ENCODE measurements around the gene DYNC1I1. TPM values are rescaled to one million over a fixed set of nuclear protein-coding genes. Genes with fewer than 3 reads are reported as not detected.

DYNC1I1 gene
- total and polyA plus RNA-seq, 2 of the 4 experiments (the other 2 are of a cell fraction): under 0.01 to 0.15 TPM

DNA sequence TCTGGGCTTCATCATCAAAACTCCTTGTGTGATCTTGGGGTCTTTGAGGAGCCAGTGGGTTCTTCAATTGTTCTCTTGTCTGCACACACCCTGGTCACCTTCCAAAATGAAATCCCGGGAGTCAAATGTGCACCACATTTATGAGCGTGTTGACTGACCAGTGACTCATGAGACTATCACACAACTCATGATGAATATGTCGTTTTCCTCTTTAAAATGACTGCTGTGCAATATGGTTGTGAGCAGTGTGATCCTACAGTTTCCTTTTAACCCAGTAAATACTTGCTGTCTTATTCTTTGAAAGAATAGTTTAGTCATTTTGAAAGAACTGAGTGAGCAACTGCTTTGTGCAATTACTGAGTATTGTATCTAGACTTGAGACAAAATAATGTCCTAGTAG is 149.2 kb downstream of the DYNC1I1 start:
- H2BK15ac ChIP-seq (ENCODE audit: low read depth, low read length): no peak overlapping the region
- H2BK20ac ChIP-seq (ENCODE audit: low read depth, low read length): no peak overlapping the region
- POLR2A ChIA-PET (ENCODE audit: unreplicated experiment): no interaction called here
- H2AFZ ChIP-seq (replicated peaks; ENCODE audit: low read length, poor library complexity): no peak overlapping the region
- H3K27ac ChIP-seq (ENCODE audit: insufficient read depth, low read length): no peak overlapping the region
- BruUV-seq (replicated peaks): no TSS peak
- no peaks in the 10 kb centered on the region; the same call in 1 of the 2 replicates for H3K27me3 ChIP-seq (ENCODE audit: control insufficient read depth, insufficient read depth, low read length)
- dilution Hi-C loops (cut with HindIII; ENCODE audit: low sequenced_read_pairs, unreplicated experiment) (no loop called here), intact Hi-C loops (cut with micrococcal nuclease) (no loop called here), in situ Hi-C loops (cut with MboI; ENCODE audit: low sequenced_read_pairs) (loop anchor here (25.0 kb wide), 1 partner anchor 1916 kb away; no protein-coding TSS in a partner anchor)
- H3K4me1 ChIP-seq (ENCODE audit: control insufficient read depth, insufficient read depth, low read length): no peaks in the 10 kb centered on the region
- no peak overlapping the region for H3K23ac ChIP-seq (ENCODE audit: low read depth, low read length)
- no peak overlapping the region for H2BK120ac ChIP-seq (ENCODE audit: low read depth, low read length)
- no peaks in the 10 kb centered on the region for H3K9me1 ChIP-seq (ENCODE audit: insufficient read depth, low read length)
- H4K8ac ChIP-seq (ENCODE audit: low read depth in 2 of 2, low read length in 2 of 2): no peak overlapping the region
- H3K4me2 ChIP-seq (ENCODE audit: low read depth, low read length): no peak overlapping the region
- no peak overlapping the region for H4K91ac ChIP-seq (ENCODE audit: insufficient read depth, low read depth, low read length)
- H2AK5ac ChIP-seq (ENCODE audit: low read depth, low read length): no peak overlapping the region
- H4K20me1 ChIP-seq (ENCODE audit: insufficient read depth, low read length): no peaks in the 10 kb centered on the region
- no peak for DNase-seq
- no peak overlapping the region for H3K4me3 ChIP-seq (ENCODE audit: insufficient read depth, low read depth, low read length)
- H2AK9ac ChIP-seq (replicated peaks; ENCODE audit: low read depth, low read length, poor library complexity): no peak overlapping the region
- no peak overlapping the region for H3K9ac ChIP-seq (ENCODE audit: low read depth, low read length)
- no peaks in the 10 kb centered on the region for H3K36me3 ChIP-seq (ENCODE audit: control insufficient read depth, insufficient read depth, low read length)
- H3K9me3 ChIP-seq (ENCODE audit: control insufficient read depth, insufficient read depth, low read length): no peaks in the 10 kb centered on the region
- no peak overlapping the region for H3K18ac ChIP-seq (ENCODE audit: low read depth, low read length)
- WGBS, 2 experiments (ENCODE audit: extremely low coverage in 2 of 2, insufficient read length in 1 of 2): no CpG with 5 or more reads among the region's 3 CpGs
- no peak overlapping the region for H3K56ac ChIP-seq (ENCODE audit: extremely low read depth, insufficient read depth, low read length)
- no peak overlapping the region for H4K5ac ChIP-seq (ENCODE audit: low read depth, low read length)
- ATAC-seq (ENCODE audit: low read depth): no peak
- H2BK5ac ChIP-seq (ENCODE audit: low read depth, low read length, poor library complexity, severe bottlenecking): no peak overlapping the region
- no peaks in the 10 kb centered on the region for H3K79me1 ChIP-seq (ENCODE audit: low read depth in 1 of 2, low read length in 2 of 2)
- H3K4ac ChIP-seq (ENCODE audit: low read depth, low read length): no peak overlapping the region
- CTCF ChIA-PET: no interaction called here
- no peak overlapping the region for H3K14ac ChIP-seq (replicated peaks; ENCODE audit: low read depth, low read length)
- TF ChIP-seq CHD1 (IDR thresholded peaks at IDR 0.05; ENCODE audit: low read depth, low read length) (no peak), RCOR1 (IDR thresholded peaks at IDR 0.05; ENCODE audit: insufficient replicate concordance, low read length) (no peak)
